ENCODE data around the gene NINJ2.

Gene NINJ2

GRCh38 chr12:544941-545635 lies 118.2 kb downstream of the NINJ2 start:
- DNase-seq, result no peak

GRCh38 chr12:544142-544541 lies 119.1 kb downstream of the NINJ2 start:
- no peak for DNase-seq

GRCh38 chr12:543114-543451 lies 120.2 kb downstream of the NINJ2 start:
- DNase-seq, result no peak

GRCh38 chr12:542395-543113 lies 120.7 kb downstream of the NINJ2 start:
- peak in 1 of 2 experiments; percentile 12 for DNase-seq

- DNase-seq, result no peak
Observed at GRCh38 chr12:541676-542324, 121.4 kb downstream of the NINJ2 start.

- DNase-seq, result no peak
Observed at GRCh38 chr12:539540-540310, 123.5 kb downstream of the NINJ2 start.

- no peak for DNase-seq
Observed at GRCh38 chr12:538731-539539, 124.3 kb downstream of the NINJ2 start.

GRCh38 chr12:537772-538171 lies 125.5 kb downstream of the NINJ2 start:
- DNase-seq, result no peak

GRCh38 chr12:536751-537245 lies 126.4 kb downstream of the NINJ2 start:
- DNase-seq, result no peak

GRCh38 chr12:535396-535795 lies 127.8 kb downstream of the NINJ2 start:
- no peak for DNase-seq

GRCh38 chr12:534216-534615 lies 129.0 kb downstream of the NINJ2 start:
- DNase-seq, result no peak

GRCh38 chr12:533718-534117 lies 129.5 kb downstream of the NINJ2 start:
- DNase-seq, result no peak

- DNase-seq, result no peak
Observed at GRCh38 chr12:532908-533565, 130.2 kb downstream of the NINJ2 start.

- no peak for DNase-seq
Observed at GRCh38 chr12:531951-532585, 131.2 kb downstream of the NINJ2 start.

GRCh38 chr12:530821-531220 lies 132.4 kb downstream of the NINJ2 start:
- DNase-seq, result no peak

GRCh38 chr12:530308-530707 lies 132.9 kb downstream of the NINJ2 start:
- no peak for DNase-seq

GRCh38 chr12:527729-528128 lies 135.5 kb downstream of the NINJ2 start:
- DNase-seq, result no peak

GRCh38 chr12:527241-527640 lies 136.0 kb downstream of the NINJ2 start:
- no peak for DNase-seq

GRCh38 chr12:526089-526488 lies 137.2 kb downstream of the NINJ2 start:
- DNase-seq, result no peak

- peak in 1 of 2 experiments; percentile 16 for DNase-seq
Observed at GRCh38 chr12:524167-524951, 138.9 kb downstream of the NINJ2 start.

Measured in NCI-H526 (cell line).